Measurements from ENCODE around the gene MOK.
"Not testable (repeated sequence)": the region's sequence is repeated elsewhere in the genome, so short reads cannot be mapped to it uniquely, and the experiment has no call there.

The MOK gene

DNA sequence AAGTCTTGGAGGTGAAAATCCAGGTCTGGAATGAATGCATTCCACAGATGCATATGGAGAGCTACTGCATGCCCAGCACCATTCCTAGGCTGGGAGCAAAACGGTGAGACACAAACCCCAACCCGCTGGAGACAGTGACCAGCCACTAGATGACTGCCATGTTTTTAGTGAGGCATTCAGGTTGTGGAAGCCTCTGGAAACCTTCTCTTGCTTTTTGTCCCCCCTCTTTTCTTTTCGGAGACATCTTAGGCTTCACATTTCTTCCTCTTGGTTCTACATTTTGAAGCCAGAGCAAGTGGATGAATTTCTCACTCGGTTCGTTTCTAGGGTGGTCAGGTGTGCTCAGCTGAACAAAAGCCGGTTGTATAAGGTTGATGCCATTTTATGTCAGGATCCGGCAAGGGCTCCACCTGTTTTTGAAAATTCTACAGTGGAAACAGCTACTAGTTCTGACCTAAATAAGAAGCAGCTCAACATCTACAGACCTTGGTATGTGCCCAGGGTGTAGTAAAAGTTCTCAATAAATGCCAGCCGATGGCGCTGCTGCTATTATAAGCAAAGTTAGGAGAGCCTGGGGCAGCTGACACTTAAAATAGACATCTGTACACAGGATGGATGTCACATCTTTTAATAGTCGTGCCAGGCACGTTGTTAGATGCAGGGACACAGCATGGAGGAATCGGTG lies 12.7 kb upstream of the MOK start:
- H3K4me3 ChIP-seq (ENCODE audit: low read length) = peak overlapping the region; percentile 70; the same call in 1 of the 2 replicates
- no peak for TF ChIP-seq ZNF274 (IDR thresholded peaks at IDR 0.05; ENCODE audit: low read depth, low read length)

DNA sequence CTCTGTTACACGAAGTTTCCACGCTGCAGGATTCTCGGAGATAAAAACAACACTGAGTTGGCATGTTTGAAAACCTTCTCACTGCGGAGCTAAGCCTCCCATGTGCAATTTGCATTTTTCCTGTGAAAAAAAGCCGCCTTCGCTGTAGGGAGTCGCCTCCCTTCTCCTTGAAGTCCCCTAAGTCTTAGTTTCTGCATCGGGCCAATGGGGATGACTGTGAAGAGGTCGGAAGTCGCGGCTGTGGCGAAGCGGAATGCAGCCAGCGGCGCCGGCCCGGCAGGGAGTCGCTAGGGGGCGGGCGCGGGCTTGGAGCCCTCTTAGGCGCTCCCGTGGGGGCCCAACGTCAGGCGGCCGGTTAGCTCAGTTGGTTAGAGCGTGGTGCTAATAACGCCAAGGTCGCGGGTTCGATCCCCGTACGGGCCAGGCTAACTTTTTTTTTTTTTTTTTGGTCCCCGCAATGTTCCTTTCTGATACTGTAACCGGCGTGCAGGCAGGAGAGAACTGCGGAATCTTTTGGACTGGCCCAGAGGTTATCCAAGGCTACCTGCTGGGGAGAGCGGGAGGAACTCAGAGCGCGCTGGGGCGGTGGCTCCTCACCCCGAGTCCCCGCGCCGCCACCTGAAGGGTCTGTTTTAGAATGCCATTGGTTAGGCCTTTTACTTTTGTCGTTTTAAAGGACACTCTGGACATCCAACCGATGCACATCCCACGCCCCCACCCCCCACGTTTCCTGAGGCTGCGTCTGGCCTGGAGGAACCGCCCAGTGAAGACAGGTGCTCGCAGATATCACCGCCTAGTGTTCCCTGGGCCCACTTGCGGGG lies 12.0 kb upstream of the MOK start:
- no peak for TF ChIP-seq ZNF274 (IDR thresholded peaks at IDR 0.05; ENCODE audit: low read depth, low read length)
- H3K4me3 ChIP-seq (ENCODE audit: low read length) = peak overlapping the region; percentile 78

GRCh38 chr14:102316338-102316742 lies 11.4 kb upstream of the MOK start:
- peak overlapping the region; percentile 78 for H3K4me3 ChIP-seq (ENCODE audit: low read length)
- TF ChIP-seq ZNF274 (IDR thresholded peaks at IDR 0.05; ENCODE audit: low read depth, low read length) = no peak

GRCh38 chr14:102315121-102315520 lies 10.2 kb upstream of the MOK start:
- H3K4me3 ChIP-seq (ENCODE audit: low read length) = no peak overlapping the region
- TF ChIP-seq ZNF274 (IDR thresholded peaks at IDR 0.05; ENCODE audit: low read depth, low read length) = no peak

DNA sequence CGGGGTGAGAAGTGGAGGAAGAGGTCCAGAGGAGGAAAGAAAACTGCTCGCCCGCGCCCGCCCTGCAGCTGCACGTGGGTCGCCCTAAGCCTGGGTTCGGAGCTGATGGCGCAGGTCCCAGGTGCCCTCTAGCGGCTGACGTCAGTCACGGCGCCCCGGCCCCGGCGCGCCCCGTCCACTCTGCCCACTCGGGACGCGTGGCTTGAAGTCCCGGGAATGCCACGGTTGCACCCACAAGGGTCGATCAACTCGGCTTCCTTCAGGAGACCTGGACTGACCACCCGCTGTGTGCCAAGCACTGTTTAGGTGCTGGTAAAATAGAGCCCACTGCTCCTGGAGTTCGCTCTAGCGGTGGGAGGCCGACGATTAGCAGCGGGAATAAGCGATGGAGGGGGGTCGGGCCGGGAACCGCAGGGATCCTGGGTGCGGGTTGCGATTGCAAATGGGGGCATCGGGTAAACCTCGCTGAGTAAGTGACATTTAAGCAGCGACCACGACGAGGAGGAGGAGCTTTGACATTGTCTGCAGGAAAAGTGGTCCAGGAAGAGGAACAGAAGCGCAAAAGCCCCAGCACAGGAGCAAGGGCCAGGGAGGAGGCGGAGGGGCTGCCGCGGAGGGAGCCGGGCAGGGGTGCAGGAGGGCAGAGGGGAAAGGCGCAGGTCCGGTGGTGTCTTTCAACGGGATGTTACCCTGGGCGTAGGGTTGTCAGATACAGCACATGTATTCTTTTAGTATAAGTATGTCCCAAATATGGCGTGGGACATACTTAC lies 9.5 kb upstream of the MOK start:
- H3K4me3 ChIP-seq (ENCODE audit: low read length) = peak overlapping the region; percentile 65; the same call in 1 of the 2 replicates
- TF ChIP-seq ZNF274 (IDR thresholded peaks at IDR 0.05; ENCODE audit: low read depth, low read length) = no peak

- H3K4me3 ChIP-seq (ENCODE audit: low read length) = no peak overlapping the region
- no peak for TF ChIP-seq ZNF274 (IDR thresholded peaks at IDR 0.05; ENCODE audit: low read depth, low read length)
These were observed 1.3 kb downstream of the MOK start for GRCh38 chr14:102303664-102304063.

- H3K4me3 ChIP-seq (ENCODE audit: low read length) = not testable (repeated sequence)
These were observed 6.5 kb downstream of the MOK start for GRCh38 chr14:102298303-102299070.

- H3K4me3 ChIP-seq (ENCODE audit: low read length) = no peak overlapping the region
- TF ChIP-seq ZNF274 (IDR thresholded peaks at IDR 0.05; ENCODE audit: low read depth, low read length) = no peak
These were observed 7.4 kb downstream of the MOK start for GRCh38 chr14:102297436-102298170.

DNA sequence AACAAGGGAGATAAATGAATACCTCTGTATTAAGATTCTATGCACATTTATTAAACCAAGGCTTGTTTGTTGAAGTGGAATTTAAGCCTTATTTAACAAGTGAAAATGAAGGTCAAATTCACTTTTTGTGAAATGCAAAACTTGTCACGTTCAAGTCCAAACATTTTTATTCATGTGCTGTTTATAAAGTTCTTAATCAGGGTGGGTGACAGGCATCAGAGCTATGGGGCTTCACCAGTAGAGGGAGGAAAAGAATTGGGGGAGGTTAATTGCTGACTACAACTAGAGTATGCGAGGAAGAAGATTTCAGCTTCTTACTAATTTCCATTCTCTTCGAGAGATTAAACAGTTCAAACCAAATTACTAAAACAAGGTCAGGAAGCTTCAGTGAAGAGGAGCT lies 9.7 kb downstream of the MOK start:
- H3K4me3 ChIP-seq (ENCODE audit: low read length) = no peak overlapping the region
- no peak for TF ChIP-seq ZNF274 (IDR thresholded peaks at IDR 0.05; ENCODE audit: low read depth, low read length)

DNA sequence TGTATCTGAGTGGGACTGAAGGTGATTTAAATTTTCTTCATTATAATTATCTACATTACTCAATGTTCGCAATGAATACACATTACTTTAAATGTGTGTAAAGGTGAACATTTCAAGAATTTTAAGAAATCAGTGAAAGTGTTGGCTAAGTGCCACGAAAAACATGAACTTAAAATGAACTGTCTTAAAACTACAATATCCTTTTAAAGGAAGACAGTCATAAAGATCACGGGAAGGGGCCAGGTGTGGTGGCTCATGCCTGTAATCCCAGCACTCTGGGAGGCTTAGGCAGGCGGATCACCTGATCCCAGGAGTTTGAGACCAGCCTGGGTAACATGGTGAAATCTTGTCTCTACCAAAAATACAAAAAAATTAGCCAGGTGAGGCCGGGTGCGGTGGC lies 11.2 kb downstream of the MOK start:
- no peak overlapping the region for H3K4me3 ChIP-seq (ENCODE audit: low read length)
- no peak for TF ChIP-seq ZNF274 (IDR thresholded peaks at IDR 0.05; ENCODE audit: low read depth, low read length)

GRCh38 chr14:102292441-102292840 lies 12.5 kb downstream of the MOK start:
- H3K4me3 ChIP-seq (ENCODE audit: low read length) = no peak overlapping the region
- TF ChIP-seq ZNF274 (IDR thresholded peaks at IDR 0.05; ENCODE audit: low read depth, low read length) = no peak

DNA sequence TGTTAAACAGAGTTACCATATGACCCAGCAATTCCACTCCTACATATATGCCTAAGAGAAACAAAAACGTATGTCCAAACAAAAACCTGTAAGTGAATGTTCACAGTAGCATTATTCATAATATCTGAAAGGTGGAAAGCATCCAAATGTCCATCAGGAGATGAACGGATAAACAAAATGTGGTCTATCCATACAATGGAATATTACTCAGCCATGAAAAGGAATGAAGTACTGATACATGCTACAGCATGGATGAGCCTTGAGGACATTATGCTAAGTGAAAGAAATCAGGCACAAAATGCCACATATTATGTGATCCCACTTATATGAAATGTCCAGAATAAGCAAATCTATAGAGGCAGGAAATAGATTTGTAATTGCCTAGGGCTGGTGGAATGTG lies 16.8 kb downstream of the MOK start:
- no peak overlapping the region for H3K4me3 ChIP-seq (ENCODE audit: low read length)
- no peak for TF ChIP-seq ZNF274 (IDR thresholded peaks at IDR 0.05; ENCODE audit: low read depth, low read length)

DNA sequence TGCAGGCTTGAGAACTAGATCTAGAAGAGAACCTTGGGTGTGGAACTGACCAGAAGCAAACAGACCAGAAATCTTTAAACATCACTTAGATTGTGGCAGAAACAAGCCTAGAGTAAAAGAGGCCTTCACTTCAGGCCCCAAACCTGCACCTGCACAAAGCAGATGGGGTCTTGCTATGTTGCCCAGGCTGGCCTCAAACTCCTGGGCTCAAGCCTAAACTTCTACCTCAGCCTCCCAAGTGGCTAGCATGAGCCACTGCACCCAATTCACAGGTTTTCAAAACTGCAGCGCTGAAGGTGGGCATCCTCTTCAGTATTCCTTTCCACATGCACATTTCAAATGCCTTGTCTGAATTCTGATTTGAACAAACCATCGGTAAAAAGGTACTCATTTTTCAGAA lies 19.9 kb downstream of the MOK start:
- H3K4me3 ChIP-seq (ENCODE audit: low read length) = no peak overlapping the region
- TF ChIP-seq ZNF274 (IDR thresholded peaks at IDR 0.05; ENCODE audit: low read depth, low read length) = no peak

Measured in GM08714 (cell line).